Mesenteric fat pad (tissue), 1 donor: ENCODE data around the gene SKIL. TPM values are rescaled to one million over a fixed set of nuclear protein-coding genes. Genes with fewer than 3 reads are reported as not detected.

Source experiments
- DNase-seq: peaks from one replicate; pipeline ENCODE4 v3.0.0-alpha.2; 2020; ENCODE audit warnings: low spot score
- total RNA-seq: library from RNA; stranded (reverse); fragmentation: NEBNext Ultra II Directional; extraction: Animal tissue kit (Norgen Biotek cat#: 25700); gene quantifications from one replicate; pipeline ENCODE4 v1.2.1, GENCODE V29; 2021
- donor health status: DM: yes; HTN: yes; CAD: no.

SKIL gene
- total RNA-seq, 1 donor from 2014 or later, result 55.8 TPM

DNA sequence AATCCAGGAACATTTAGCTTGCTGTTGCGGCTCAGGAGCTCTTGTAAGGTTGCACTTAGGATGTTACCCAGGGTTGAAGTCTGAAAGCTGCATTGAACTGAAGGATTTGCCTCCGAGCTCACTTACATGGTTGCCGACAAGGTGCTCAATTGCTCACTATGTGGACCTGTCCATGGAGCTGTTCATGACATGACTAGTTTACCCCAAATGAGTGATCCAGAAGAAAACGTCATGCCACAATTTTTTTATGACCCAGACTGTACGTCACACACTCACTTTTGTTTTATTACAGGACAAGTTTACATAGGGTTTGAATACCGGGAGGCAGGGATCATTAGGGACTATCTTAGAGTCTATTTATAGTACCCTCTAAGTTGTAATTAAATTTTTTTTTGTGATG, 40.2 kb downstream of the SKIL start:
- DNase-seq, result no peak

- DNase-seq, result no peak
Observed at GRCh38 chr3:170405101-170405500, 47.6 kb downstream of the SKIL start.

DNA sequence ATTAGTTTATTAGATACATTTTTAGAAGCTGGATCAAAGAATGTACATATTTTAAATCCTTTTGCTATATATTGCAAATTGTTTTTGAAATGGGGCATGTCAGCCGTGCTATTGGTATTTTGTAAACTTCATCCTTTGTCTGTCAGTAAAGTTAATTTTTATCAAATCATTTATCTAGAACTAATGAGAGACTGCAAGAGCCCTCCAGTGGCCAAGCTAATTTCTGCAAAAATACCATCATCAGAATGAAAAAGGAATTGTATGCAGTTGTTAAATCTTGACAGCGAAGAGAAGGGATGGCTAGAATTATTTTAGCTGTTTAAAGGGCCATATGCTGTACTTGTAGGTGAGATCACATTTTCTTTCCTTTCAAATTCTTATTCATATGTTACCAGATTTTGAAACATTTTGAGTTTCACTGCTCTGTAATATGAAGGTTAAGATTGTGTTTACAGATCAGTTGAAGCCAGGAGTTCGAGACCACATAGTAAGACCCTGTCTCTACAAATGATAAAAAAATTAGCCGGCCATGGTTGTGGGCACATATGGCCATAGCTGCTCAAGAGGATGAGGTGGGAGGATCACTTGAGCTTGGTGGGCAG, 53.0 kb downstream of the SKIL start:
- no peak for DNase-seq

- no peak for DNase-seq
Observed at GRCh38 chr3:170413291-170413690, 55.8 kb downstream of the SKIL start.

- DNase-seq, result no peak
Observed at GRCh38 chr3:170414202-170414663, 56.7 kb downstream of the SKIL start.

DNA sequence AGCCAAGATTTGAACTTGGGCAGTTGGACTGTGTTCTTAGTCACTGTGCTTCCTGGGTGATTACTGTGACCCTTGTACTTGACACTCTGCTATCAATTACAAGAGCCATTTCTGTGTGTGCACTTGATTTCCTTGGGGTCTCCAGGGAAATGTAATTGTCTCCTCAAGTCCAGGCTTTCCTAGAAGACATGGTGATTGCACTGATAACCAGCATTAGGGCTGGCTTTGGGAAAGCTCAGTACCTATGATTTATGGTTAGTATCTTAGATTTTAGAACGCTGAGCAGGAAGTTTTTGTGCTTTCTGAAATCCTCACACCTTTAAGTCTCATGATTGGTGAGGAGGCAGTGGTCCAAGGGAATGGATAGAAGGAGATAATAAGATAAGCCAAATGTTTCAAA, 59.6 kb downstream of the SKIL start:
- no peak for DNase-seq

- no peak for DNase-seq
Observed at GRCh38 chr3:170418422-170419398, 61.2 kb downstream of the SKIL start, which contains the start of gene CLDN11. Gene CLDN11, plus strand, starts transcription at chr3:170418868. Its CDS starts 199 bp downstream, at chr3:170419067.

DNA sequence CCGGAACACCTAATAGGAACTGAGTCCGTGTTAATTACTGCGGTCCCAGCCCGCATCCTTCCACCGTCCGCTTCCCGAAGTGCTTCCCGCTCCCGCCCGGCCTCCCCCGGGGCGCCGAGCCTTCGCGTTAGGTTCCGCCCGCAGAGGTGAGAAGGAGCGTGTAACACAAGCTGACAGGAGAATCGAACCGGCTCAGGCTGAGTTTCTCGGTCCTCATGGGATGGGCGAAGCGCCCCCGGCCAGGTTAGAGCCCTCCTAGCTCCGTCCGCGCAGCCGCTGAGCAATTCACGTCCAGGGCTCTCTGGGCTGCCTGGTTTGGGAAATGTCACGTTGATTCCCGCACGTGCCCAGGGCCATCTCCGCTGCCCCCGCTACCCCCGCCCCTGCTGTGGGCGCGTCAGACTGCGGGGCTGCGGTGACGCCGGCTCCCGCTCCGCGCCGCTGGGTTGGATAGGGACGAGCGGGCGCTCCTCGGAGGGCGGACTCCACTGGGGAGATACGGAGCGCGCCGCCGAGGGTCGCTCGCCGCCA, 62.1 kb downstream of the SKIL start:
- DNase-seq, result no peak

DNA sequence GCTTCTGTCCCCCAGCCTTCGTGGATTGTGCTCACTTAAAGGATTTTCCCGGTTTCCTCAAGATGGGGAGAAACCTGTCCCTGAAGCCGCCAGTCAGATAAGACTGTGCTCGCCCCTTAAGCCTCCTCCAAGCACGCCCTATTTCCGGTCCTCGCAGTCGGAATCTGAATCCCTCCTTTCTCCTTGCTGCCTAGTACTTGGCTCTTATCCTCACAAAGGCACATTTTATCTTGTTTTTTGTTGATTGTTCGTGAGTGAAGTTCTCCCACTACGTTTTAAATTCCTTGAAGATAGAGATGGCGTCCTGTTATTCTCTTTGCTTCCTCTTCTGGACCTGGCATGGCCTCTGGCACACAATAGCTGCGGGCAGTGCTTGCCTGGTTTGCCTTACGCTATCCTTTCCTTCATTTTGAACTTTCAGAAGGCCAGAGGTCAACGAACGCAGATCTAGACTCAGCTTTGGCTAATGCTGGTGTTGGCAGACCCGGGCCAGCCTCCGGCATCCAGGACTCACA, 62.8 kb downstream of the SKIL start:
- DNase-seq, result no peak

DNA sequence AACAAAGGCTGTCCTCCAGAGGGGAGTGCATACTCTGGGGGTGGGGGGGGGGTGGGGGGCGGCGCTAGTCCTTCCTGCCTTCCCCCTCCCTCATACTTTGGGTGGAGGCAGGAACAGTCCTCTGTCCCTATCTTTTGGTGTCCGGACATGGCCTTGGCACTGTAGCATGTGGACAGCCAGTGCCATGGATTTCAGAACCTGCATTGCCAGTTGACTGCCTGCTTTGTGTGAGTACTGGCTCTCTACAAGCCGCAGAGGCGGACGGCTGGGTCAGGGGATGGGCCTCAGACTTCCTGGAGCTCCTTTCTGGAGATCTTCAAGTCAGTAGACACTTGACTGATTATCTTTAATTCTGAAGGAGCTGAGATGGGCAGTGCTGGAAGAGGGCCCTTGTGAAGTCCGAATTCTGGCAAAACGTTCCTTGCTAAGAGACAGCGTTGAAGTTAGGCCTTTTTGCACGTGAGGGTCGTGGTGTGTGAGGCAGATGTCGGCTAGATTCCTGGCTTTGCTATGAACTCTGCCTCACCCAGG, 63.7 kb downstream of the SKIL start:
- DNase-seq, result no peak

DNA sequence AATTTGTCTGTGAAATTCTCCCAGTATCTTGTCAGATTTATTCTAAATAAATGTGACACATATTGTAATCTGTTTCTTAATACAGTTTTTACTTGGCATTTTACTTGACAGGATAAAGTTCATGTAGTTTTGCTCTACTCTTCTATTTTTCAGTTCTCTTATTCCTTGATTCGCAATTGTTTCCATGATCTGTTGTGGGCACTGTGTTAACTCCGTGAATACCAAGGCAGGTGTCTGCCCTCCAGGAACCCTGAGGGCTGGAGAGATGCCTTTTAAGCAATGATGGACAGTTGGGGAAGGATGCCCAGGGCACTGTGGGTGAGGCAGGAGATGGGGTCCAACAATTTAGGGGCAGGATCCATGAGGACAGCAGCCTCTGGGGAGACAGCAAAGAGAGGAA, 64.2 kb downstream of the SKIL start:
- no peak for DNase-seq

DNA sequence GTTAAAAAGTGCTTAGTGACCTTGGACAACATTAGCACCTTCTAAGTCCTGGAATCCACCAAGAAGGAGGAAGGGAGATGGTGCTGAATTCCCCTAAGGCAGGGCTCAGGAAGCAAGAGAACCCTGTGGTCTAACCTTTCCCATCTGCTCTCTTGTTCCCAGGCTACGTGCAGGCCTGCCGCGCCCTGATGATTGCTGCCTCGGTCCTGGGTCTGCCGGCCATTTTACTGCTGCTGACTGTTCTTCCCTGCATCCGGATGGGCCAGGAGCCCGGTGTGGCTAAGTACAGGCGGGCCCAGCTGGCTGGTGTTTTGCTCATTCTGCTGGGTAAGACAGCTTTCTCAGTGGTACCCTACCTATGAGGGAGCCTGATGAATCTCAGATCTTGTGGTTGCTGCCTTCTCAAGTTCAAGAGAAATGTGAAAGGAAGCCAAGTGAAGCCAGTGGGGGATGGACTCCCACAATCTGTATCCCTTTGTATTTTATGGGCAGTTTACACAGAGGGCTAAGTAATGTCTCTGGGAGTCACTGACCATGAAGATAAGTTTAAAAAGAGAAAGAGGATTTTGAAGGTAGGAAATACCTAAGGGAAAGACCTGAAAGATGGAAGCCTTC, 65.6 kb downstream of the SKIL start:
- DNase-seq, result no peak

DNA sequence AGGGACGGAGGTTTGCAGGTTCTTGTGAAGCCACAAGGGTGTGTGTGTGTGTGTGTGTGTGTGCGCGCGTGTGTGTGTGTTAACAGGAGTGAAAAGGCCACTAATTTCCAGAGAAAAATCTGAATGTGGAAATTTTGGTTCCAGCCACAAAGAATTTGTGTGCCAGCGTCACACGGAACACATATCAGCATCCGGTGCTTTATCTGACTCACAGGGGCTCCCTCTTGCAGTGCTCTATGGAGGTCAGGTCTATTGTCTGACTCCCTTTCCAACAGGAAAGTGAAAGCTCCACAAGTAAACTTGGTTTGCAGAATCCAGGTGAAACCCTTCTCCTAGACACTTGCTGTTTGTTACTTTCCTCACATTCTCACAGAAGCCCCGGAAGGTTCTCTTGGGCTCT, 67.4 kb downstream of the SKIL start:
- DNase-seq, result no peak

GRCh38 chr3:170425491-170426239, 68.2 kb downstream of the SKIL start:
- no peak for DNase-seq

GRCh38 chr3:170426240-170426797, 68.8 kb downstream of the SKIL start:
- no peak for DNase-seq

DNA sequence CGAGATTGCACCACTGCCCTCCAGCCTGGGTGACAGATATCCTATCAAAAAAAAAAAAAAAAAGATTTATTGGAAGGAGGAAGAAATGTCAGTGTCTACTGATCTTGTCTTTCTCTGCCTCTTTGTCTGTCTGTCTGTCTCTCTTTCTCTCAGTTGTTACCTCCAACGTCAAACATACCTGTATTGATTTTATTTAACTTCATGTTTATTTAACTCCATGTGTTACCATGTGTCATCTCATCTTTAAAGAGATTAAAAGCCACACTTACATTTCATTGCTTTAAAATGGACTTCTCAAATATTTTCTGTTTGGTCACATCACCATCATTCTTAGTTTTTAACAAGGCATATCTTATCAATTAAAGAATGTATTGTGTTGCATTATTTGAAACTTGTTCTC, 70.6 kb downstream of the SKIL start:
- no peak for DNase-seq

GRCh38 chr3:170429050-170429449, 71.5 kb downstream of the SKIL start:
- no peak for DNase-seq

DNA sequence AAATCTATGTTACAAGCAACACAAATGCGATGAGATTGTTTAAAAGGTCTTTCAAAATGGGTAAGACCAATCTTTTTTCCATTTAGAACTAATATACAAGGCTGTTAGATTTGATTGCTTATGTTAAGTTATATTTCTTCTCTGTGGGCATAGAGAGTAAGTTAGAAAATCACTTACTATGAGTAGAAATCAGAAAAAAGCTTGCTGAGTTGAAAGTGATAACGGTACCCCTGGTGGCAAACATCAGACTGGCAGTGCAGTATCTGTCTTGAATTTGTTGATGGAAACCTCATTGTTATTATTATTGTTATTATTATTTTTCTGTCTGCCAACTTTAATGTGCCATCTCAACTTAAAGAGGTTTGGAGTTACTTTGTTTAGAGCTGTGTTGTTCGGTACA, 73.5 kb downstream of the SKIL start:
- DNase-seq, result no peak

DNA sequence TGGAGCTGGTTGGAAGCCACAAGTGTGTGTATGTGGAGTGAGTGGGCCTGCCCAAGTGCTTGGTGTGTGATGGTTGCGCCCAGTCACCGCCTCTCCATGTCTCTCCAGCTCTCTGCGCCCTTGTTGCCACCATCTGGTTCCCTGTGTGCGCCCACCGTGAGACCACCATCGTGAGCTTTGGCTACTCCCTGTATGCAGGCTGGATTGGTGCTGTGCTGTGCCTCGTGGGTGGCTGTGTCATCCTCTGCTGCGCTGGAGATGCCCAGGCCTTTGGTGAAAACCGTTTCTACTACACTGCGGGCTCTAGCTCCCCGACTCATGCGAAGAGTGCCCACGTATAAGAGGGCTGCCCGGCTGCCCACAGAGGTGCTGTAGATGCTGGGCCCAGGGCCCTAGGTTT, 74.9 kb downstream of the SKIL start:
- DNase-seq, result no peak

GRCh38 chr3:170436697-170437096, 79.2 kb downstream of the SKIL start:
- DNase-seq, result no peak
